ENCODE measurements around the gene USP20. TPM values are rescaled to one million over a fixed set of nuclear protein-coding genes. Genes with fewer than 3 reads are reported as not detected.
"Not testable (repeated sequence)": the region's sequence is repeated elsewhere in the genome, so short reads cannot be mapped to it uniquely, and the experiment has no call there.

USP20 gene
- total RNA-seq: 10 to 100 TPM; 50.1 to 52.5 TPM

GRCh38 chr9:129835128-129835859, at the start of gene USP20, which contains the start of gene C9orf78:
TSS of gene USP20 (plus strand) at chr9:129835458. CDS start at chr9:129852556, 17,098 bp downstream.
TSS of gene C9orf78 (minus strand) at chr9:129835275. CDS start at chr9:129835221, 54 bp downstream.
- Mint-ChIP-seq H3K4me3 (peak within 1 kb of the TSS; percentile 96), H3K36me3 (ENCODE audit: low read depth) (peaks cover 77% of the 10 kb centered on the region), H3K4me1 (peaks cover 36% of the 10 kb centered on the region)

DNA sequence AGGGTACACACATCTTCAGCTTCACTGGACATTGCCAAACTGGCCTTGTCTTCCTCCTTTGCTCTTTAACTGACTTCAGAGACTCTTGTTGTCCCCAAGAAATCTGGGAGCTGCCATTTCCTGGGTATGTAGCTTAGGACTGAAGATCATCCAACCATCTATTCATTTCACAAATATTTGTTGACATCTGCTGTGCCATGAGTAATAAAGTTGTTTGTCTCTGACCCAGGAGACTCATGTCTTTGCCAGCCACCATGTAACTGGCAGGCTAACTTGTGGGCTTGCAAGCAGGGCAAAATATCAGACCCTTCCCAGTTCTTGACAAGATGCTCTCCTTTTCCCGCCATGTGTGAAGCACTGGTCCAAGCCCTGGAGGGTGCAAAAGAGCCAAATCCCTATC, 49.4 kb upstream of the USP20 start:
- Mint-ChIP-seq H3K9me3 (no peaks in the 10 kb centered on the region), H3K36me3 (ENCODE audit: low read depth) (no peaks in the 10 kb centered on the region), H3K27me3 (peaks cover 12% of the 10 kb centered on the region), H3K27ac (no peak overlapping the region), H3K4me3 (no peak overlapping the region), H3K4me1 (no peaks in the 10 kb centered on the region)
- ATAC-seq (replicated peaks): no peak

More at GRCh38 chr9:129835128-129835859, at the start of gene USP20, which contains the start of gene C9orf78:
- ATAC-seq (replicated peaks): peak; percentile 95
- H3K27ac Mint-ChIP-seq: peak within 1 kb of the TSS; percentile 92
- no peaks in the 10 kb centered on the region for H3K9me3 Mint-ChIP-seq
- H3K27me3 Mint-ChIP-seq: no peaks in the 10 kb centered on the region

DNA sequence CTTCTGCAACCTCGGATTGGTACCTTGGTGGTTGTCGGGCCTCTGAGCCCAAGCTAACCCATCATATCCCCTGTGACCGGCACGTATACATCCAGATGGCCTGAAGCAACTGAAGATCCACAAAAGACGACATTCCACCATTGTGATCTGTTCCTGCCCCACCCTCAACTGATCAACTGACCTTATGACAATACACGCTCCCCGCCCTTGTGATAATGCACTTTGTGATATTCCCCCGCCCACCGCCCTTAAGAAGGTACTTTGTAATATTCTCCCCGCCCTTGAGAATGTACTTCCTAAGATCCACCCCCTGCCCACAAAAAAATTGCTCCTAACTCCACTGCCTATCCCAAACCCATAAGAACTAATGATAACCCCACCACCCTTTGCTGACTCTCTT, 48.8 kb upstream of the USP20 start:
- Mint-ChIP-seq H3K4me1 (no peaks in the 10 kb centered on the region), H3K4me3 (no peak overlapping the region), H3K27ac (no peak overlapping the region), H3K36me3 (ENCODE audit: low read depth) (no peaks in the 10 kb centered on the region), H3K27me3 (peaks cover 12% of the 10 kb centered on the region), H3K9me3 (no peaks in the 10 kb centered on the region)
- no peak for ATAC-seq (replicated peaks)

- no peaks in the 10 kb centered on the region for H3K27me3 Mint-ChIP-seq
- H3K4me1 Mint-ChIP-seq: peaks cover 6% of the 10 kb centered on the region
- no peak for ATAC-seq (replicated peaks)
- H3K27ac Mint-ChIP-seq: no peak overlapping the region
- H3K4me3 Mint-ChIP-seq: no peak overlapping the region
- no peaks in the 10 kb centered on the region for H3K36me3 Mint-ChIP-seq (ENCODE audit: low read depth)
- no peaks in the 10 kb centered on the region for H3K9me3 Mint-ChIP-seq
Observed at GRCh38 chr9:129794549-129794948, 40.7 kb upstream of the USP20 start.

DNA sequence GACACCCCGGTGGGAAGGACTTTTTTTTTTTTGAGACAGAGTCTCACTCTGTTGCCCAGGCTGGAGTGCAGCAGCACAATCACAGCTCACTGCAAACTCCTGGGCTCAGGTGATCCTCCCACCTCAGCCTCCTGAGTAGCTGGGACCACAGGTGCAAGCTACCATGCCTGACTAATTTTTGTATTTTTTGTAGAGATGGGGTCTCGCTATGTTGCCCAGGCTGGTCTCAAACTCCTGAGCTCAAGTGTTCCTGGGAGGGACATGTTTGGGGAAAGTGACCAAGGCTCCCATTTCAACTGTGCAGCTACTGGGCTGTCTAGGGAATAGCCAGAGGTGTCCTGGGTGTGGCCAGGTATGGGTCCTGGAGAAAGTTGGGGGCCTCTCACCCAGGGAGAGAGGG, 39.2 kb upstream of the USP20 start:
- not testable (repeated sequence) for H3K4me1 Mint-ChIP-seq; H3K4me3 Mint-ChIP-seq; H3K9me3 Mint-ChIP-seq; H3K27ac Mint-ChIP-seq; H3K27me3 Mint-ChIP-seq; H3K36me3 Mint-ChIP-seq (ENCODE audit: low read depth); ATAC-seq (replicated peaks)

- ATAC-seq (replicated peaks): no peak
- H3K4me3 Mint-ChIP-seq: no peak overlapping the region
- H3K9me3 Mint-ChIP-seq: no peaks in the 10 kb centered on the region
- peaks cover 3% of the 10 kb centered on the region for H3K36me3 Mint-ChIP-seq (ENCODE audit: low read depth)
- H3K27me3 Mint-ChIP-seq: no peaks in the 10 kb centered on the region
- peaks cover 6% of the 10 kb centered on the region for H3K4me1 Mint-ChIP-seq
- H3K27ac Mint-ChIP-seq: no peak overlapping the region
Observed at GRCh38 chr9:129798973-129799372, 36.3 kb upstream of the USP20 start.

DNA sequence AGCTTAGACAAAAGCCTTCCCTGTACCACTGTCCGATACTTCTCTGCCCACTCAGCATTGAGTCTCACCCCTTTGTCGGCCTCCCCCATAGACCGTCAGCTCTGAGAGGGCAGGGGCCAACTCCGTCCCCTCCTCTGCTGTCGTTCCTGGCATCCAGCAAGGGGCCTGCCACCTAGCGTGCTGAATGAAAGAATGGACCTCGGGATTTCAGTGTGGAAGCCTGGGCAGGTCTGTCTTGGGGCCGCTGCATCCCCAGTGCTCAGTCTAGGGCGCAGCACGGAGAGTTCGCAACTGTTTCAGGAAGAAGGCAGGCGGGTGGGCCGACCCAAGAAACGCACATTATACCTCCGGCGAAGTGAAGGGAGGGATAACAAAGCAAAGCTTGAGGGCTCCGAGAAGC, 33.8 kb upstream of the USP20 start:
- Mint-ChIP-seq H3K27me3 (no peaks in the 10 kb centered on the region), H3K27ac (peak overlapping the region; percentile 9), H3K4me1 (peaks cover 7% of the 10 kb centered on the region), H3K4me3 (peak overlapping the region; percentile 40), H3K9me3 (no peaks in the 10 kb centered on the region), H3K36me3 (ENCODE audit: low read depth) (peaks cover 27% of the 10 kb centered on the region)
- no peak for ATAC-seq (replicated peaks)

DNA sequence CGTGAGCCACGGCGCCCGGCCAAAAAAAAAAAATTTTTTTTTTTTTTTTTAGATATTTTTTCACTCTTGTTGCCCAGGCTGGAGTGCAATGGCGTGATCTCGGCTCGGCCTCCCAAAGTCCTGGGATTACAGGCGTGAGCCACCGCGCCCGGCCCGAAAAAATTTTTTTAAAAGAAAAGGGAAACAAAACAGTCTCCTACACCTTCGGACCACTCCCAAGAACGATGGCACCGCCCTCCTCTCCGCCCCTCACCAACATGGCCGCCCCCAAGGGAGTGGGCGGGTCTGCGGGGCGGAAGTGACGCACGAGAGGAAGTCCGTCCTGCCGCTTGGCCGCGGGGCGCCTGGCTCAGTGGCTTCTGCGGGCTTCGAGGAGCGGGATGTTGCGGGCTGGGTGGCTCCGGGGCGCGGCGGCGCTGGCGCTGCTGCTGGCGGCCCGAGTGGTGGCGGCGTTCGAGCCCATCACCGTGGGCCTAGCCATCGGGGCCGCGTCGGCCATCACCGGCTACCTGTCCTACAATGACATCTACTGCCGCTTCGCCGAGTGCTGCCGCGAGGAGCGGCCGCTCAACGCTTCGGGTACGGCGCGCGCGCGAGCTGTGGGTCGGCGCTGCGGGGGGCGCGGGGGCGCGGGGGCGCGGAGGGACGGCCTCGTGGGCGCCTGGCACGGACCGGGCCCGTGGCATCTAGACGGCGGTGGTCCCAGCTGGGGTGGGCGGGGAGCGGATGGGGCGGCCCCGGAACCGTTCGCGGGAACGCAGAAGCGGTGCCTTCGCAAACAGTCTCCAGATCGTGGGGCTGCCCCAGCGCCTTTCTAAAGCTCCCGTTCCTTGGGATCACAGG, 32.2 kb upstream of the USP20 start, which contains the start of gene TOR1B:
TOR1B (plus strand) TSS at position 352 of the 843 bp plus-strand sequence; CDS start at position 381, 29 bp downstream.
- peak within 1 kb of the TSS; percentile 80 for H3K4me3 Mint-ChIP-seq
- peaks cover 13% of the 10 kb centered on the region for H3K4me1 Mint-ChIP-seq
- no peaks in the 10 kb centered on the region for H3K9me3 Mint-ChIP-seq
- peak; percentile 96 for ATAC-seq (replicated peaks)
- H3K27me3 Mint-ChIP-seq: no peaks in the 10 kb centered on the region
- peak within 1 kb of the TSS; percentile 61 for H3K27ac Mint-ChIP-seq
- H3K36me3 Mint-ChIP-seq (ENCODE audit: low read depth): peaks cover 43% of the 10 kb centered on the region

DNA sequence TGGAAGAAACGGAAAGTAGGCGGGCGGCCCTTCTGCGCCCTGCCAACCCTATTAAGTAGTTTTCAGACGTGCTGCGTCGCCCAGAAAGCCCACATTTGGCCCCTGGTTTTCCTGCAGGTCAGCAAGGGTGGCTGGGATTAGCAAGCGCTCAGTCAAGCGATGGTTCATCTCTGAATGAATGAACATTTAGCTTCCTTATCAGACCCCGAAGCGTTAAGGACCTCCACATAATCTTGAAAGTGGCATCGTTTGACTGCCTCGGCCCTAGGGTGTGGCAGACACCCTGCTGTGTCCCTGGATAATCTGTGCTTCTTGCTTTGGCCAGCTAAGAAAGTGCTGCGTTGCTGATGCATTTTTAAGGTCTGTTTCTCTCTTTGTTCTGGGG, 31.6 kb upstream of the USP20 start:
- H3K9me3 Mint-ChIP-seq: no peaks in the 10 kb centered on the region
- peak overlapping the region; percentile 56 for H3K27ac Mint-ChIP-seq
- H3K4me1 Mint-ChIP-seq: peaks cover 13% of the 10 kb centered on the region
- H3K36me3 Mint-ChIP-seq (ENCODE audit: low read depth): peaks cover 49% of the 10 kb centered on the region
- no peaks in the 10 kb centered on the region for H3K27me3 Mint-ChIP-seq
- peak overlapping the region; percentile 80 for H3K4me3 Mint-ChIP-seq
- peak; percentile 2 for ATAC-seq (replicated peaks)

- no peaks in the 10 kb centered on the region for H3K27me3 Mint-ChIP-seq
- no peak for ATAC-seq (replicated peaks)
- H3K36me3 Mint-ChIP-seq (ENCODE audit: low read depth): peaks cover 73% of the 10 kb centered on the region
- H3K4me1 Mint-ChIP-seq: peaks cover 18% of the 10 kb centered on the region
- H3K4me3 Mint-ChIP-seq: peak overlapping the region; percentile 41
- H3K27ac Mint-ChIP-seq: peak overlapping the region; percentile 78
- no peaks in the 10 kb centered on the region for H3K9me3 Mint-ChIP-seq
Observed at GRCh38 chr9:129806061-129806460, 29.2 kb upstream of the USP20 start.

DNA sequence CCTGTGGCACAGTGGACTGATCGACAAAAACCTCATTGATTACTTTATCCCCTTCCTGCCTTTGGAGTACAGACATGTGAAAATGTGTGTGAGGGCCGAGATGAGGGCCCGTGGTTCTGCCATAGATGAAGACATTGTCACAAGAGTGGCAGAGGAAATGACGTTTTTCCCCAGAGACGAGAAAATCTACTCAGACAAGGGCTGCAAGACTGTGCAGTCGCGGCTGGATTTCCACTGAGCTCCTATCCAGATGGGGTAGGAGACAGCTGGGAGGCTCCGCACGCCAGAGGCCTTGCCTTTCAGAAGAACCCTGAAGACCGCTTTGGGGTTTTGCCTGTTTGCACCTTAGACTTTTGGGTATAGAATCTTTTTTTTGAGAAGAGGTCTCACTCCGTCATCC, 25.9 kb upstream of the USP20 start:
- H3K27me3 Mint-ChIP-seq: no peaks in the 10 kb centered on the region
- H3K4me1 Mint-ChIP-seq: peaks cover 23% of the 10 kb centered on the region
- ATAC-seq (replicated peaks): no peak
- no peaks in the 10 kb centered on the region for H3K9me3 Mint-ChIP-seq
- H3K36me3 Mint-ChIP-seq (ENCODE audit: low read depth): peaks cover 99% of the 10 kb centered on the region
- H3K4me3 Mint-ChIP-seq: no peak overlapping the region
- H3K27ac Mint-ChIP-seq: no peak overlapping the region

GRCh38 chr9:129810116-129810515, 25.1 kb upstream of the USP20 start:
- no peak for ATAC-seq (replicated peaks)
- Mint-ChIP-seq H3K27me3 (no peaks in the 10 kb centered on the region), H3K27ac (no peak overlapping the region)

GRCh38 chr9:129810788-129811187, 24.5 kb upstream of the USP20 start:
- Mint-ChIP-seq H3K4me3 (no peak overlapping the region), H3K36me3 (ENCODE audit: low read depth) (peaks cover 100% of the 10 kb centered on the region), H3K27me3 (no peaks in the 10 kb centered on the region), H3K9me3 (no peaks in the 10 kb centered on the region), H3K4me1 (peaks cover 28% of the 10 kb centered on the region), H3K27ac (no peak overlapping the region)
- ATAC-seq (replicated peaks): no peak

More at GRCh38 chr9:129810116-129810515, 25.1 kb upstream of the USP20 start:
- Mint-ChIP-seq H3K4me1 (peaks cover 27% of the 10 kb centered on the region), H3K9me3 (no peaks in the 10 kb centered on the region), H3K36me3 (ENCODE audit: low read depth) (peaks cover 100% of the 10 kb centered on the region), H3K4me3 (no peak overlapping the region)

DNA sequence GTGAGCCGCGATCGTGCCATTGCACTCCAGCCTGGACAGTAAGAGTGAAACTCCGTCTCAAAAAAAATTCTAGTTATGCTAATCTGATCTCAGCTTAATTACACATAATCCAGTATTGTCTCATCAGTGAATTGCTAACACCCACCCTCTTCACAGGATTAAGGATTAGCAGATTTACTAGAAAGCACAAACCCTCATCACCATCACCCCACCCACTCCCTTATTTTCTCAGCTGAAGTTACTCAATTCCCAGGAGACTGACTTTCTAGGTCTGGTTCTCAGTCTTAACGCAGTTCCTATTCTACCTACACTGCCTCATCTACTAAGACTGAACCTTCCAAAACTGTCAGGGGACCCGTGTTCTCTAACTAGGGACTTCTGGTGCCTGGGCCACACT, 23.3 kb upstream of the USP20 start:
- Mint-ChIP-seq H3K36me3 (ENCODE audit: low read depth) (peaks cover 100% of the 10 kb centered on the region), H3K27me3 (no peaks in the 10 kb centered on the region), H3K27ac (peak overlapping the region; percentile 69), H3K9me3 (no peaks in the 10 kb centered on the region), H3K4me3 (peak overlapping the region; percentile 48), H3K4me1 (peaks cover 24% of the 10 kb centered on the region)
- peak; percentile 89 for ATAC-seq (replicated peaks)

Measured in activated T-helper 17 cell treated with anti-CD3 and anti-CD28 coated beads, Interleukin-2, amount 50 U/mL, for 72 hours (primary cell).